ENCODE data around the gene MRPL58. TPM values are rescaled to one million over a fixed set of nuclear protein-coding genes. Genes with fewer than 3 reads are reported as not detected.
A peak's percentile ranks its signal among the peaks of the same experiment; 100 is the strongest.

MRPL58 gene
- total and polyA plus RNA-seq, 2 donors (not counting 1 experiment from before 2014, with no cell fraction given) = 20.8 to 21.6 TPM

DNA sequence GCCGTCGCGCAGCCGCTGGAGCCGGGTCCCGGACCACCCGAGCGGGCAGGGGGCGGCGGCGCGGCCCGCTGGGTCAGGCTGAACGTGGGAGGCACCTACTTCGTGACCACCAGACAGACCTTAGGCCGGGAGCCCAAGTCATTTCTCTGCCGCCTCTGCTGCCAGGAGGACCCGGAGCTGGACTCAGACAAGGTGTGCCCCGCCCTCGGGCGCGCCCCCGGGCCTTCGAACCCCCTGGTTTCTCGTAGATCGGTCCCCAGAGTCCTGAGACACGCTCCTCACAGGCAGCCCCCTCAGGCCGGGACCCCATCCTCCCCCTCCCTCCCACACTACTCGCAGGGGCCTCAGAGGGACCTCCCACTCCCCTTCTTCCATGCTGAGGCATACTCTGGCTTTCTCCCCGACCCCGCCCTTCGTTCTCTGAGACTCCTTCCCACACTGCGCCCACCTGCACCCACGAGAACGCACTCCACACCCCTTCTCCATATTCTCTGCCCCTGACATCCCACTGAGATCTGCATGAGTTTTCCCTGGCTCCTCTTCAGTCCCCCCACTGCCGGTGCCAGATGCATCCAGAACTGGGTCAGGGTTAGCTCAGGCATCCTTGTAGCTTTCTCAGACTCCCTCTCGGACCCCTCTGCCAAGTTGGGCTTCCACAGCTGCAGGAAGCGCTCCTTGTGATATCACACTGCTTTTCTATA lies 35.1 kb downstream of the MRPL58 start:
- no peak for ATAC-seq (ENCODE audit: low read depth)
- Histone ChIP-seq H3K27ac (ENCODE audit: low read length in 2 of 2) (peak overlapping the region in 1 of 2 donors; percentile 68), H3K27me3 (replicated peaks in 1 of 4; ENCODE audit: control extremely low read depth in 1 of 4, control insufficient read depth in 3 of 4, insufficient read depth in 4 of 4, low read length in 3 of 4) (no peaks in the 10 kb centered on the region), H3K36me3 (replicated peaks in 1 of 2; ENCODE audit: control extremely low read depth in 1 of 2, control insufficient read depth in 1 of 2, extremely low read depth in 1 of 2, insufficient read depth in 2 of 2, low read length in 1 of 2) (no peaks in the 10 kb centered on the region), H3K9ac (ENCODE audit: low read length) (peak overlapping the region; percentile 95), H2AFZ (ENCODE audit: insufficient read depth, low read depth, low read length, poor library complexity, severe bottlenecking) (peak overlapping the region; percentile 99), H3K4me1 (ENCODE audit: control insufficient read depth in 2 of 2, insufficient read depth in 2 of 2, low read length in 2 of 2) (peaks cover 13 to 16% of the 10 kb centered on the region in 2 donors), H3K4me2 (replicated peaks; ENCODE audit: low read depth, low read length, poor library complexity, severe bottlenecking) (peak overlapping the region; percentile 93), H3K9me3 (ENCODE audit: control extremely low read depth in 1 of 3, control insufficient read depth in 2 of 3, insufficient read depth in 1 of 3, low read length in 2 of 3) (no peaks in the 10 kb centered on the region), H3K4me3 (ENCODE audit: control extremely low read depth in 1 of 5, extremely low read depth in 1 of 5, insufficient read depth in 1 of 5, low read depth in 2 of 5, low read length in 4 of 5) (peak overlapping the region; percentile 26 to 97 (median 89)), H3K79me2 (ENCODE audit: control insufficient read depth, insufficient read depth, low read length) (peaks cover 17% of the 10 kb centered on the region), H4K20me1 (ENCODE audit: control insufficient read depth, insufficient read depth, low read length, poor library complexity, severe bottlenecking) (no peaks in the 10 kb centered on the region)
- peaks cover 27% of the 10 kb centered on the region for H3K4me1 Mint-ChIP-seq
- H3K4me3 Mint-ChIP-seq = peak overlapping the region; percentile 93
- TF ChIP-seq, protein P1, sequence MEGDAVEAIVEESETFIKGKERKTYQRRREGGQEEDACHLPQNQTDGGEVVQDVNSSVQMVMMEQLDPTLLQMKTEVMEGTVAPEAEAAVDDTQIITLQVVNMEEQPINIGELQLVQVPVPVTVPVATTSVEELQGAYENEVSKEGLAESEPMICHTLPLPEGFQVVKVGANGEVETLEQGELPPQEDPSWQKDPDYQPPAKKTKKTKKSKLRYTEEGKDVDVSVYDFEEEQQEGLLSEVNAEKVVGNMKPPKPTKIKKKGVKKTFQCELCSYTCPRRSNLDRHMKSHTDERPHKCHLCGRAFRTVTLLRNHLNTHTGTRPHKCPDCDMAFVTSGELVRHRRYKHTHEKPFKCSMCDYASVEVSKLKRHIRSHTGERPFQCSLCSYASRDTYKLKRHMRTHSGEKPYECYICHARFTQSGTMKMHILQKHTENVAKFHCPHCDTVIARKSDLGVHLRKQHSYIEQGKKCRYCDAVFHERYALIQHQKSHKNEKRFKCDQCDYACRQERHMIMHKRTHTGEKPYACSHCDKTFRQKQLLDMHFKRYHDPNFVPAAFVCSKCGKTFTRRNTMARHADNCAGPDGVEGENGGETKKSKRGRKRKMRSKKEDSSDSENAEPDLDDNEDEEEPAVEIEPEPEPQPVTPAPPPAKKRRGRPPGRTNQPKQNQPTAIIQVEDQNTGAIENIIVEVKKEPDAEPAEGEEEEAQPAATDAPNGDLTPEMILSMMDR (IDR thresholded peaks at IDR 0.05) = no peak
- no peak for TF ChIP-seq EZH2 (IDR thresholded peaks at IDR 0.05; ENCODE audit: borderline replicate concordance, insufficient read depth, low read depth, low read length, poor library complexity, severe bottlenecking)
- POLR2A ChIA-PET = interaction anchor here (0.6 to 1.3 kb wide), 6 partner anchors 16 to 158 kb away, joined by 3 to 5 read pairs (median 4); partner anchors contain the start of genes MRPL58 and NUP85
- H3K27ac Mint-ChIP-seq = peak overlapping the region; percentile 92
- intact Hi-C loops (cut with micrococcal nuclease) = loop anchor here (1.0 to 10.0 kb wide), 7 partner anchors 35 to 157 kb away; partner anchors contain the start of genes ARMC7, CDR2L, JPT1 and MRPL58
- peak; percentile 56 for DNase-seq
- CTCF ChIA-PET = interaction anchor here (1.2 to 1.5 kb wide), 3 partner anchors 67 to 125 kb away, joined by 3 to 6 read pairs (median 4); no protein-coding TSS in a partner anchor
- no peaks in the 10 kb centered on the region for H3K9me3 Mint-ChIP-seq (ENCODE audit: insufficient read depth)
- H3K27me3 Mint-ChIP-seq = no peaks in the 10 kb centered on the region
- WGBS (ENCODE audit: insufficient coverage) = 1% methylated on average over 38 of the region's 38 CpGs

All from B cell (primary cell).